Stimulated activated naive B cell treated with anti-CD40 and anti-IgM and Interleukin-4, amounts not matched to agents 10 μg/mL and 1 μg/mL and 100 μg/mL, for 72 hours (primary cell): ENCODE data around the gene SMOC2.
A peak's percentile ranks its signal among the peaks of the same experiment; 100 is the strongest.

Source experiments
- ATAC-seq, 2 donors: fragments of 150-1000 bp; cut with Tn5 transposase; replicated peaks; 2 replicates each; pipeline ENCODE4 v1.10.0; 2021; ENCODE audit warnings: moderate library complexity in 1 of 2
- DNase-seq: peaks from one replicate; pipeline ENCODE4 v3.0.0; 2021
- H3K27ac Mint-ChIP-seq: one replicate; pipeline ENCODE4 v1.8.0; 2022; ENCODE audit warnings: mild to moderate bottlenecking, mixed read lengths
- H3K27me3 Mint-ChIP-seq, 2 donors: one replicate each; pipeline ENCODE4 v1.8.0; 2022; ENCODE audit warnings: mixed read lengths in 2 of 2
- H3K36me3 Mint-ChIP-seq, 2 donors: one replicate each; pipeline ENCODE4 v1.8.0; 2022; ENCODE audit warnings: mixed read lengths in 2 of 2, mild to moderate bottlenecking in 1 of 2
- H3K4me1 Mint-ChIP-seq, 2 donors: one replicate each; pipeline ENCODE4 v1.8.0; 2022; ENCODE audit warnings: mixed read lengths in 2 of 2, mild to moderate bottlenecking in 1 of 2
- H3K4me3 Mint-ChIP-seq, 2 donors: one replicate each; pipeline ENCODE4 v1.8.0; 2022; ENCODE audit warnings: mild to moderate bottlenecking in 2 of 2, mixed read lengths in 2 of 2, moderate library complexity in 1 of 2
- H3K9me3 Mint-ChIP-seq, 2 donors: one replicate each; pipeline ENCODE4 v1.8.0; 2022; ENCODE audit warnings: mixed read lengths in 2 of 2, mild to moderate bottlenecking in 1 of 2

The SMOC2 gene

DNA sequence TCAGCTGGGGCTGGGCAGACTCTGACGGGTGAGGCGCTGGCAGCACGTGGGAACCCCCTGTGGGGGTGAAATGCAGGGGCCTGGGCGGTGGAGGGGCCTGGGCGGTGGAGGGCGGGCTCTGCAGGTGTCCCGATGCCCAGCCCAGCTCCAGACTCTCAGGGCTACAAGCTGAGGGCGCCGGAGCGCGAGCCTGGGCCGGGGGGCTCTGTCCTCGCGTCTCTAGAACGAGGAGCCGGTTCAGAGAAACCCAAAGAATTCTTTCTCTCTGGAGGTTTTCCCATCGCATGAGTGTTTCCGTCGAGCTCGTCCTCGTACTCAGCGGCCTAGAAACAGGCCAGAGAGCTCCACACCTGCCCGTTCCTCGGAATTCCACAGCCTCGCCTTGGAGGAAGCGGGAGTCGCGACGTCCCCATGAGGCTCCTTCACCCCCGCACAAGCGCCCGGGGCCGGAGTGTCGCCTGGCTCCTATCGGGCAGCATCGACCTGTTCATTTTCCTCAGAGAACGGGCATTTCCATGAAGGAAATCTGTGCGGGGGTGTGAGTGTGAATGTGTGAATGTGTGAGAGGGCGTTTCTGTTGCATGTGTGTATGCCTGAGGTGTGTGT lies 76.9 kb downstream of the SMOC2 start:
- Mint-ChIP-seq H3K4me3 (no peak overlapping the region), H3K4me1 (no peaks in the 10 kb centered on the region)

DNA sequence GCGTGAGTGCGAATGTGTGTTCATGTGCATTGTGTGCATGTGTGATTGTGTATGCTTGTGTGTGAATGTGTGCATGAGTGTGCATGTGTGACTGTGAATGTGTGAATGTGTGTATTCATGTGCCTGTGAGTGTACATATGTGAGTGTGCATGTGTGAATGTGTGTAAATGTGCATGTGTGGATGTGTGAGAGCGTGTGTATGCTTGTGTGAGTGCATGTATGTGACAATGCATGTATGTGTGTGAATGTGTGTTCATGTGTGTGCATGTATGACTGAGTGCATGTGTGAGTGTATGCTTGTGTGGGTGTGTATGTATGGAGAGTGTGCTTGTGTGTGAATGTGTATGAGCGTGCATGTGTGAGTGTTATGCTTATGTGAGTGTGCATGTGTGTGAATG lies 77.4 kb downstream of the SMOC2 start:
- no peaks in the 10 kb centered on the region for H3K4me1 Mint-ChIP-seq
- H3K27me3 Mint-ChIP-seq = peaks cover 0 to 4% of the 10 kb centered on the region in 2 donors
- DNase-seq (no peak), ATAC-seq (no peak)
- no peak overlapping the region for H3K27ac Mint-ChIP-seq
- no peaks in the 10 kb centered on the region for H3K36me3 Mint-ChIP-seq
- peaks cover 5% of the 10 kb centered on the region in 2 donors for H3K9me3 Mint-ChIP-seq
- H3K4me3 Mint-ChIP-seq = no peak overlapping the region

More for the DNA sequence above, 76.9 kb downstream of the SMOC2 start:
- H3K36me3 Mint-ChIP-seq = no peaks in the 10 kb centered on the region
- peaks cover 5% of the 10 kb centered on the region in 2 donors for H3K9me3 Mint-ChIP-seq
- no peak overlapping the region for H3K27ac Mint-ChIP-seq
- ATAC-seq = no peak
- peaks cover 0 to 4% of the 10 kb centered on the region in 2 donors for H3K27me3 Mint-ChIP-seq
- DNase-seq = no peak

DNA sequence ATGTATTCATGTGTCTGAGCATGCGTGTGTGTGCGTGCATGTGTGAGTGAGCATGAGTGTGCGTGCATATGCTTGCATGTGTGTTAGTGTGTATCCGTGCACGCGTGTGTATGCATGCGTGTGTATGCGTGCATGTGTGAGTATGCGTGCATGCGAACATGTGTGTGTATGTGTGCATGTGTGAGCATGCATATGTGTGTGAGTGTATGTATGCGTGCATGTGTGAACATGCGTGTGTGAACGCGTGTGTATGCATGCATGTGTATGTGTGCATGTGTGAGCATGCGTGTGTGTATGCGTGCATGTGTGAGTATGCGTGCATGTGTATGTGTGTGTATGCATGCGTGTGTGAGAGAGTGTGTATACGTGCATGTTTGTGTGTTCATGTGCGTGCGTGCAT lies 77.9 kb downstream of the SMOC2 start:
- no peak for DNase-seq
- ATAC-seq = no peak
- Mint-ChIP-seq H3K4me1 (no peaks in the 10 kb centered on the region), H3K36me3 (no peaks in the 10 kb centered on the region), H3K27ac (no peak overlapping the region), H3K4me3 (no peak overlapping the region), H3K9me3 (peaks cover 5% of the 10 kb centered on the region in 2 donors), H3K27me3 (peaks cover 0 to 4% of the 10 kb centered on the region in 2 donors)

GRCh38 chr6:168520233-168520632 lies 79.2 kb downstream of the SMOC2 start:
- Mint-ChIP-seq H3K27ac (no peak overlapping the region), H3K27me3 (peaks cover 4 to 6% of the 10 kb centered on the region in 2 donors), H3K9me3 (peaks cover 5% of the 10 kb centered on the region in 2 donors), H3K36me3 (no peaks in the 10 kb centered on the region), H3K4me3 (no peak overlapping the region), H3K4me1 (no peaks in the 10 kb centered on the region)
- DNase-seq (no peak), ATAC-seq (no peak)

- Mint-ChIP-seq H3K27me3 (peaks cover 4 to 6% of the 10 kb centered on the region in 2 donors), H3K4me3 (no peak overlapping the region)
- ATAC-seq = no peak
Measured at GRCh38 chr6:168524571-168525001, 83.6 kb downstream of the SMOC2 start.

GRCh38 chr6:168525114-168525513 lies 84.1 kb downstream of the SMOC2 start:
- no peak for ATAC-seq

More at GRCh38 chr6:168524571-168525001, 83.6 kb downstream of the SMOC2 start:
- Mint-ChIP-seq H3K9me3 (peaks cover 5% of the 10 kb centered on the region in 2 donors), H3K27ac (no peak overlapping the region), H3K4me1 (no peaks in the 10 kb centered on the region), H3K36me3 (no peaks in the 10 kb centered on the region)
- DNase-seq = no peak

DNA sequence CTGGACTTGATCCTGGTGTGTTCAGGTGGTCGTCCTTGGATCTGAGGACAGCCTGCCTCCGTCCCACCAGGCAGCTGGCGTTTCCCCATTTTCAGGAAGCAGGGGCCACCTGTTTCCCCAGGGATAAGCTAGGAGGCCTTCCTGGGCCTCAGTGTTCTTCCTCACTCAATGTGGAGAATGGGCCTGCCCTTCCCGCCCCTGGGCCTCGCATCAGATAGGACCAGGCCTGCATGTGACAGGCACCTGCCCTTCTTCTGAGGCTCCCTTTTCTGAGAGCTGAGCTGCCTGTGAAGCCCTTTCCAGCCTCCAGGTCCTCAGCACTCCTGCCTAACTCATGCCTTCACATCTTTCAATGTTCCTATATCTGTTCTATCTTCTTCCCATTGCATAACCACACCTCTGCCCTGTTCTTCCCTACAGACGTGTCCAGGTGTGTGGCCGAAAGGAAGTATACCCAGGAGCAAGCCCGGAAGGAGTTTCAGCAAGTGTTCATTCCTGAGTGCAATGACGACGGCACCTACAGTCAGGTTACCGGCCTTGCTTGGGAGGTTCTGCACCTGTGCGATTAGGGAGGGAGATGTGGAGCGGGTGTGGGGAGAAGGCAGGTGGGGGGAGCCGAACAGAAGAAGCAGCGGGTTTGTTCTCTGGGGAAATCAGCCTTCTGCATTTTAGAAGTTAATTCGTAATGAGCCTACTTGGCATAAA lies 85.1 kb downstream of the SMOC2 start:
- Mint-ChIP-seq H3K4me1 (no peaks in the 10 kb centered on the region), H3K36me3 (no peaks in the 10 kb centered on the region), H3K4me3 (no peak overlapping the region), H3K27me3 (peaks cover 4 to 6% of the 10 kb centered on the region in 2 donors), H3K9me3 (peaks cover 3 to 5% of the 10 kb centered on the region in 2 donors), H3K27ac (no peak overlapping the region)
- no peak for ATAC-seq
- DNase-seq = no peak

More at GRCh38 chr6:168525114-168525513, 84.1 kb downstream of the SMOC2 start:
- H3K9me3 Mint-ChIP-seq = peaks cover 3 to 5% of the 10 kb centered on the region in 2 donors
- peaks cover 4 to 6% of the 10 kb centered on the region in 2 donors for H3K27me3 Mint-ChIP-seq
- H3K36me3 Mint-ChIP-seq = no peaks in the 10 kb centered on the region
- no peak overlapping the region for H3K4me3 Mint-ChIP-seq
- no peaks in the 10 kb centered on the region for H3K4me1 Mint-ChIP-seq
- DNase-seq = no peak
- no peak overlapping the region for H3K27ac Mint-ChIP-seq

DNA sequence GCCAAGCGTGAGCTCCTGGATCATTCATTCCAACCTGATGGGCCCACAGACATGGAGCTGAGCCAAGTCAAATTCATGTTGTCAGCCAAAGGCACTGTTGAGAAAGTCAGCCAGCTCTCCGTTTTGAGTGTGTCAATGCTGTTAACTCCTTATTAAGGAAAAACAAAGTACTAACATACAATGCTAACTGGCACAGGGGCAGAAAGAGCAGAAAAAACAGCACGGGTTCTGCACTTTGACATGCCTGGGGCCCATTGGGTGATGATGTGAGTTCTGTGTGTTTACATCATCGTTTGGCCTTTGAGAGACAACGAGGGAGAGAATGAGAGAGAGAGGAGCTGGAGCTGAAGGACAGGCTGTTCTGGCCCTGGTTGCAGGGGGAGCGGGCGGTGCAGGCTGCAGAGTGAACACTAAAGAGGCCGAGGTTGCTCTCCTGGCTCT lies 85.9 kb downstream of the SMOC2 start:
- ATAC-seq (no peak), DNase-seq (no peak)
- no peak overlapping the region for H3K27ac Mint-ChIP-seq
- H3K9me3 Mint-ChIP-seq = peaks cover 3 to 5% of the 10 kb centered on the region in 2 donors
- no peak overlapping the region for H3K4me3 Mint-ChIP-seq
- no peaks in the 10 kb centered on the region for H3K36me3 Mint-ChIP-seq
- no peaks in the 10 kb centered on the region for H3K4me1 Mint-ChIP-seq
- peaks cover 4 to 6% of the 10 kb centered on the region in 2 donors for H3K27me3 Mint-ChIP-seq

- DNase-seq = no peak
- Mint-ChIP-seq H3K27ac (no peak overlapping the region), H3K4me3 (no peak overlapping the region), H3K27me3 (peaks cover 2 to 6% of the 10 kb centered on the region in 2 donors), H3K36me3 (no peaks in the 10 kb centered on the region), H3K4me1 (no peaks in the 10 kb centered on the region), H3K9me3 (peaks cover under 1 to 1% of the 10 kb centered on the region in 2 donors)
- ATAC-seq = no peak
Measured at GRCh38 chr6:168527451-168528210, 86.6 kb downstream of the SMOC2 start.

GRCh38 chr6:168528474-168529095 lies 87.6 kb downstream of the SMOC2 start:
- H3K36me3 Mint-ChIP-seq = no peaks in the 10 kb centered on the region
- no peak overlapping the region for H3K4me3 Mint-ChIP-seq
- no peaks in the 10 kb centered on the region for H3K9me3 Mint-ChIP-seq
- H3K27ac Mint-ChIP-seq = no peak overlapping the region
- H3K27me3 Mint-ChIP-seq = peaks cover 0 to 6% of the 10 kb centered on the region in 2 donors
- peak; percentile 78 to 83 for ATAC-seq
- no peaks in the 10 kb centered on the region for H3K4me1 Mint-ChIP-seq
- DNase-seq = no peak

DNA sequence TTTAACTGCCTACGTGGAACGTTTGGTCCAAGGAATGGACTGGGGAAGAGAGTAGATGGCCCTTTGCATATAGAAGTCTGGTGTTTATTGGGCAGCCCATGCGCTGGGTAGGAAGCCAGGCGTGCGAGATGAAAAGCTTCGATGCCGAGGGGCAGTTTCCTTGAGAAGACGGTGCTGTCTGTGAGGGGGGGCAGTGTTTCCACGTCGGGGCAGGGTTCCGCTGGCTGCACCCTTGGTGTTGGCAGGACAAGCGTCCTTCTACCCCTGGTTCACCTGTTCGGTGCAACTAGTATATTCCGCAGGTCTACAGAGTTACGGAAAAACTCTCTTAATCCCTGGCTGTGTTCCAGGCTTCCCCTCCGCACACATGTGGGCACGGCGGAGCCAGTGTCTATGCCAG lies 88.2 kb downstream of the SMOC2 start:
- H3K9me3 Mint-ChIP-seq = no peaks in the 10 kb centered on the region
- H3K27me3 Mint-ChIP-seq = peaks cover 0 to 6% of the 10 kb centered on the region in 2 donors
- ATAC-seq (no peak), DNase-seq (no peak)
- H3K4me1 Mint-ChIP-seq = no peaks in the 10 kb centered on the region
- no peak overlapping the region for H3K27ac Mint-ChIP-seq
- no peak overlapping the region for H3K4me3 Mint-ChIP-seq
- no peaks in the 10 kb centered on the region for H3K36me3 Mint-ChIP-seq

GRCh38 chr6:168530653-168531071 lies 89.7 kb downstream of the SMOC2 start:
- Mint-ChIP-seq H3K27ac (no peak overlapping the region), H3K36me3 (no peaks in the 10 kb centered on the region), H3K4me1 (no peaks in the 10 kb centered on the region), H3K27me3 (no peaks in the 10 kb centered on the region), H3K4me3 (no peak overlapping the region), H3K9me3 (no peaks in the 10 kb centered on the region)
- ATAC-seq (no peak), DNase-seq (no peak)

GRCh38 chr6:168532070-168532469 lies 91.1 kb downstream of the SMOC2 start:
- Mint-ChIP-seq H3K36me3 (no peaks in the 10 kb centered on the region), H3K4me1 (no peaks in the 10 kb centered on the region), H3K27ac (no peak overlapping the region), H3K4me3 (no peak overlapping the region), H3K27me3 (no peaks in the 10 kb centered on the region), H3K9me3 (no peaks in the 10 kb centered on the region)
- ATAC-seq = no peak
- DNase-seq = no peak

GRCh38 chr6:168533414-168533813 lies 92.4 kb downstream of the SMOC2 start:
- H3K36me3 Mint-ChIP-seq = no peaks in the 10 kb centered on the region
- H3K4me3 Mint-ChIP-seq = no peak overlapping the region
- ATAC-seq = no peak
- H3K4me1 Mint-ChIP-seq = no peaks in the 10 kb centered on the region
- DNase-seq = no peak
- H3K27me3 Mint-ChIP-seq = peaks cover 6% of the 10 kb centered on the region in 2 donors
- H3K27ac Mint-ChIP-seq = no peak overlapping the region
- H3K9me3 Mint-ChIP-seq = no peaks in the 10 kb centered on the region
